ENCODE results near the gene UBE2N. TPM values are rescaled to one million over a fixed set of nuclear protein-coding genes. Genes with fewer than 3 reads are reported as not detected.
"Not testable (repeated sequence)": the region's sequence is repeated elsewhere in the genome, so short reads cannot be mapped to it uniquely, and the experiment has no call there.

The UBE2N gene
- total and polyA plus RNA-seq, 2 experiments from 2014 or later: 154 to 385 TPM

DNA sequence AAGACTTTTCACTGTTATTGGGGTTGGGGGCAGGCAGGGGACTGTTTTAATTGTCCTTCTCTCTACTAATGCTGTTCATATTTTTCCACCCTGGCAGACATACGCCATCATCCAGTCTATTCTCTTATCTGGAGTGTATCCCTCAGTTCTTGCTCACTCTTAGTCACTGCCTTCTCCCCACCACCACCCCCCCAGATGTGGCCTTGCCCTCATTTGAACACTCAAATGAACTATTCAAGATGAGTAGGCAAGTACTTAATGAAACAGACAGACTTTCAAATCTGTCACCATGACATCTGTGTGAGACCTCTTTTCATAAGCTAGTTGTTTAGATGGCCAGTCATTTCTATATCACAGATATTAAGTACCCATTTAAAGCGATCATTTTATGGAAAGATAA, 54.0 kb downstream of the UBE2N start (continued):
- TF ChIP-seq, protein P1, sequence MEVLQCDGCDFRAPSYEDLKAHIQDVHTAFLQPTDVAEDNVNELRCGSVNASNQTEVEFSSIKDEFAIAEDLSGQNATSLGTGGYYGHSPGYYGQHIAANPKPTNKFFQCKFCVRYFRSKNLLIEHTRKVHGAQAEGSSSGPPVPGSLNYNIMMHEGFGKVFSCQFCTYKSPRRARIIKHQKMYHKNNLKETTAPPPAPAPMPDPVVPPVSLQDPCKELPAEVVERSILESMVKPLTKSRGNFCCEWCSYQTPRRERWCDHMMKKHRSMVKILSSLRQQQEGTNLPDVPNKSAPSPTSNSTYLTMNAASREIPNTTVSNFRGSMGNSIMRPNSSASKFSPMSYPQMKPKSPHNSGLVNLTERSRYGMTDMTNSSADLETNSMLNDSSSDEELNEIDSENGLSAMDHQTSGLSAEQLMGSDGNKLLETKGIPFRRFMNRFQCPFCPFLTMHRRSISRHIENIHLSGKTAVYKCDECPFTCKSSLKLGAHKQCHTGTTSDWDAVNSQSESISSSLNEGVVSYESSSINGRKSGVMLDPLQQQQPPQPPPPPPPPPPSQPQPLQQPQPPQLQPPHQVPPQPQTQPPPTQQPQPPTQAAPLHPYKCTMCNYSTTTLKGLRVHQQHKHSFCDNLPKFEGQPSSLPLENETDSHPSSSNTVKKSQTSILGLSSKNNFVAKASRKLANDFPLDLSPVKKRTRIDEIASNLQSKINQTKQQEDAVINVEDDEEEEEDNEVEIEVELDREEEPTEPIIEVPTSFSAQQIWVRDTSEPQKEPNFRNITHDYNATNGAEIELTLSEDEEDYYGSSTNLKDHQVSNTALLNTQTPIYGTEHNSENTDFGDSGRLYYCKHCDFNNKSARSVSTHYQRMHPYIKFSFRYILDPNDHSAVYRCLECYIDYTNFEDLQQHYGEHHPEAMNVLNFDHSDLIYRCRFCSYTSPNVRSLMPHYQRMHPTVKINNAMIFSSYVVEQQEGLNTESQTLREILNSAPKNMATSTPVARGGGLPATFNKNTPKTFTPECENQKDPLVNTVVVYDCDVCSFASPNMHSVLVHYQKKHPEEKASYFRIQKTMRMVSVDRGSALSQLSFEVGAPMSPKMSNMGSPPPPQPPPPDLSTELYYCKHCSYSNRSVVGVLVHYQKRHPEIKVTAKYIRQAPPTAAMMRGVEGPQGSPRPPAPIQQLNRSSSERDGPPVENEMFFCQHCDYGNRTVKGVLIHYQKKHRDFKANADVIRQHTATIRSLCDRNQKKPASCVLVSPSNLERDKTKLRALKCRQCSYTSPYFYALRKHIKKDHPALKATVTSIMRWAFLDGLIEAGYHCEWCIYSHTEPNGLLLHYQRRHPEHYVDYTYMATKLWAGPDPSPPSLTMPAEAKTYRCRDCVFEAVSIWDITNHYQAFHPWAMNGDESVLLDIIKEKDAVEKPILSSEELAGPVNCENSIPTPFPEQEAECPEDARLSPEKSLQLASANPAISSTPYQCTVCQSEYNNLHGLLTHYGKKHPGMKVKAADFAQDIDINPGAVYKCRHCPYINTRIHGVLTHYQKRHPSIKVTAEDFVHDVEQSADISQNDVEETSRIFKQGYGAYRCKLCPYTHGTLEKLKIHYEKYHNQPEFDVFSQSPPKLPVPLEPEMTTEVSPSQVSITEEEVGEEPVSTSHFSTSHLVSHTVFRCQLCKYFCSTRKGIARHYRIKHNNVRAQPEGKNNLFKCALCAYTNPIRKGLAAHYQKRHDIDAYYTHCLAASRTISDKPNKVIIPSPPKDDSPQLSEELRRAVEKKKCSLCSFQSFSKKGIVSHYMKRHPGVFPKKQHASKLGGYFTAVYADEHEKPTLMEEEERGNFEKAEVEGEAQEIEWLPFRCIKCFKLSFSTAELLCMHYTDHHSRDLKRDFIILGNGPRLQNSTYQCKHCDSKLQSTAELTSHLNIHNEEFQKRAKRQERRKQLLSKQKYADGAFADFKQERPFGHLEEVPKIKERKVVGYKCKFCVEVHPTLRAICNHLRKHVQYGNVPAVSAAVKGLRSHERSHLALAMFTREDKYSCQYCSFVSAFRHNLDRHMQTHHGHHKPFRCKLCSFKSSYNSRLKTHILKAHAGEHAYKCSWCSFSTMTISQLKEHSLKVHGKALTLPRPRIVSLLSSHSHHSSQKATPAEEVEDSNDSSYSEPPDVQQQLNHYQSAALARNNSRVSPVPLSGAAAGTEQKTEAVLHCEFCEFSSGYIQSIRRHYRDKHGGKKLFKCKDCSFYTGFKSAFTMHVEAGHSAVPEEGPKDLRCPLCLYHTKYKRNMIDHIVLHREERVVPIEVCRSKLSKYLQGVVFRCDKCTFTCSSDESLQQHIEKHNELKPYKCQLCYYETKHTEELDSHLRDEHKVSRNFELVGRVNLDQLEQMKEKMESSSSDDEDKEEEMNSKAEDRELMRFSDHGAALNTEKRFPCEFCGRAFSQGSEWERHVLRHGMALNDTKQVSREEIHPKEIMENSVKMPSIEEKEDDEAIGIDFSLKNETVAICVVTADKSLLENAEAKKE (CRISPR knock-in tag; IDR thresholded peaks at IDR 0.05): no peak
- no peak for TF ChIP-seq EZH2phosphoT487 (IDR thresholded peaks at IDR 0.05; ENCODE audit: unreplicated experiment)
- TF ChIP-seq, protein P2, sequence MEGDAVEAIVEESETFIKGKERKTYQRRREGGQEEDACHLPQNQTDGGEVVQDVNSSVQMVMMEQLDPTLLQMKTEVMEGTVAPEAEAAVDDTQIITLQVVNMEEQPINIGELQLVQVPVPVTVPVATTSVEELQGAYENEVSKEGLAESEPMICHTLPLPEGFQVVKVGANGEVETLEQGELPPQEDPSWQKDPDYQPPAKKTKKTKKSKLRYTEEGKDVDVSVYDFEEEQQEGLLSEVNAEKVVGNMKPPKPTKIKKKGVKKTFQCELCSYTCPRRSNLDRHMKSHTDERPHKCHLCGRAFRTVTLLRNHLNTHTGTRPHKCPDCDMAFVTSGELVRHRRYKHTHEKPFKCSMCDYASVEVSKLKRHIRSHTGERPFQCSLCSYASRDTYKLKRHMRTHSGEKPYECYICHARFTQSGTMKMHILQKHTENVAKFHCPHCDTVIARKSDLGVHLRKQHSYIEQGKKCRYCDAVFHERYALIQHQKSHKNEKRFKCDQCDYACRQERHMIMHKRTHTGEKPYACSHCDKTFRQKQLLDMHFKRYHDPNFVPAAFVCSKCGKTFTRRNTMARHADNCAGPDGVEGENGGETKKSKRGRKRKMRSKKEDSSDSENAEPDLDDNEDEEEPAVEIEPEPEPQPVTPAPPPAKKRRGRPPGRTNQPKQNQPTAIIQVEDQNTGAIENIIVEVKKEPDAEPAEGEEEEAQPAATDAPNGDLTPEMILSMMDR (conservative IDR thresholded peaks at IDR 0.05; ENCODE audit: low read depth in 2 of 2): no peak

DNA sequence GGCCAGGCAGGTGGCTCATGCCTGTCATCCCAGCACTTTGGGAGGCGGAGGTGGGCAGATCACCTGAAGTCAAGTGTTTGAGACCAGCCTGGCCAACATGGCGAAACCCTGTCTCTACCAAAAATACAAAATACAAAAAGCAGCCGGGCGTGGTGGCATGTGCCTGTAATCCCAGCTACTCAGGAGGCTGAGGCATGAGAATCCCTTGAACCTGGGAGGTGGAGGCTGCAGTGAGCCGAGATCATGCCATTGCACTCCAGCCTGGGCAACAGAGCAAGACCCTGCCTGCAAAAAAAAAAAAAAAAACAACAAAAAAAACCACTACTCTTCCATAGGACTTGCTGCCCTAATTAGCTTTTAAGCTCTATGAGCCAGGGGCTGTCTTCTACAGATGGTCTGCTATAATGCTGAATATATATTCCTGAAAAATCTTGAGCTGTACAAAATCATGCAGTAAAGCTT, 59.7 kb downstream of the UBE2N start:
- Mint-ChIP-seq H3K4me3 (peak overlapping the region; percentile 99; the same call in 2 of the 3 replicates), H3K4me1 (peaks cover 36% of the 10 kb centered on the region), H3K36me3 (ENCODE audit: low read depth) (peaks cover 14% of the 10 kb centered on the region)
- H3K27me3 ChIP-seq (ENCODE audit: insufficient read depth); ATAC-seq; H3K27me3 Mint-ChIP-seq (ENCODE audit: insufficient read depth, low read depth, poor library complexity); H2AFZ ChIP-seq; H3K36me3 ChIP-seq (ENCODE audit: insufficient read depth); H3K9me3 Mint-ChIP-seq; H3K9me2 ChIP-seq (ENCODE audit: insufficient read depth); H3K4me3 ChIP-seq; H3K27ac Mint-ChIP-seq; H3K27ac ChIP-seq (ENCODE audit: low read depth); DNase-seq (ENCODE audit: low spot score); H3F3A ChIP-seq (replicated peaks; ENCODE audit: low read depth): not testable (repeated sequence)
- H3K4me1 ChIP-seq (ENCODE audit: insufficient read depth): peaks cover 48% of the 10 kb centered on the region
- H4K20me1 ChIP-seq (replicated peaks; ENCODE audit: insufficient read depth): peaks cover 69% of the 10 kb centered on the region
- H3K79me2 ChIP-seq (replicated peaks; ENCODE audit: insufficient read depth): peaks cover 88% of the 10 kb centered on the region
- H3K4me2 ChIP-seq: peak overlapping the region; percentile 38; the same call in 1 of the 2 replicates

Measured in GM23338 (cell line).